ENCODE data around the gene CA10.

DNA sequence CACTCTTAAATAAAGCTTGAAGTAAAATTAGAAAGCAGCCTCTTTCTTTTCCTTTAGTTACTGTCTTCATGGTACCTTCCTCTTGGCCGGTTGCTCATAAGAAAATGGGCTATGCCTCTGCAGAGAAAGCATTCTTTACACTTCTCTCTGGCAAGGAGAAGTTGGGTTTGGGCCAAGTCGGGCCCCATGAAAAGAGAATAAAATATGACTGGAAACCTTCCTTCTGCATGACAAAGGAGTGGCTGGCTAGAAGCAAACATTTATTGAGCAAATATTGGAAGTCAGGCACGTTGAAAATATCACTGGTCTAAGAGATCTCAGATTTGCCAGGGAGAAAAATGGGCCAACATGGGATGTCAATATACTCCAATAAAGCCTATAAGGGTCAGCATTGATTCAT, 126.1 kb downstream of the CA10 start:
- TF ChIP-seq EZH2 (IDR thresholded peaks at IDR 0.05; ENCODE audit: insufficient read depth, poor library complexity, severe bottlenecking) (no peak), EZH2phosphoT487 (IDR thresholded peaks at IDR 0.05; ENCODE audit: insufficient read depth, low read depth) (no peak)
